ENCODE data around the gene CD3E.

CD3E gene

DNA sequence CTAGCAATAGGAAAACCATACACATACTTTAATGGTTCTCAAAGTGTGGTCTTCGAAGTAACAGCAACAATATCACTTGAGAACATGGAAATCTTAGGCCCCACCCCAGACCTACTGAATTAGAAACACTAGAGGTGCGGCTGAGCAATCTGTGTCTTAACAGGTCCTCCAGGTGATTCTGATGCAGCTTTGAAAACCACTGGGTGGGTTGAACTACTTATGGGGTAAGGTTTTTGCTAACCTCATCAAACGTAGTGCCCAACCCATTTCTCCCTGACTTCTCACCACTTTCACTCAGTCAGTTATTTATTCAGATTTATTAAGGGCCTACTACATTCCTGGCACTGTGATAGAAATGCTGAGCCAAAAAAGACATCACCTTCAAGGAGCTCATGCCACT lies 44.2 kb upstream of the CD3E start:
- H3K9ac ChIP-seq (ENCODE audit: low read length) = no peak overlapping the region
- no peak overlapping the region for H3K27ac ChIP-seq (ENCODE audit: low read length)
- TF ChIP-seq EZH2phosphoT487 (IDR thresholded peaks at IDR 0.05; ENCODE audit: low read length) (no peak), EZH2 (optimal IDR thresholded peaks at IDR 0.05; ENCODE audit: low read depth, low read length) (no peak), CTCF (IDR thresholded peaks at IDR 0.05; ENCODE audit: low read length) (no peak)
- H2AFZ ChIP-seq (ENCODE audit: low read length) = no peak overlapping the region
- H3K9me3 ChIP-seq (replicated peaks; ENCODE audit: insufficient read depth, low read length) = no peaks in the 10 kb centered on the region
- no peaks in the 10 kb centered on the region for H3K27me3 ChIP-seq (replicated peaks; ENCODE audit: insufficient read depth, low read length)
- H3K9me2 ChIP-seq (replicated peaks; ENCODE audit: insufficient read depth, low read length) = no peaks in the 10 kb centered on the region
- H3K79me2 ChIP-seq (ENCODE audit: low read length) = no peaks in the 10 kb centered on the region
- peaks cover 10% of the 10 kb centered on the region for H3F3A ChIP-seq (ENCODE audit: insufficient read depth, low read length)
- no peaks in the 10 kb centered on the region for H4K20me1 ChIP-seq (ENCODE audit: insufficient read depth, low read length)
- no peaks in the 10 kb centered on the region for H3K36me3 ChIP-seq (replicated peaks; ENCODE audit: insufficient read depth, low read length)
- no peak overlapping the region for H3K4me2 ChIP-seq (ENCODE audit: low read depth, low read length)
- H3K4me3 ChIP-seq (ENCODE audit: low read length) = no peak overlapping the region
- DNase-seq = no peak
- H3K4me1 ChIP-seq (ENCODE audit: low read length) = peaks cover 11% of the 10 kb centered on the region

- H3K9me3 ChIP-seq (replicated peaks; ENCODE audit: insufficient read depth, low read length) = no peaks in the 10 kb centered on the region
- peak overlapping the region; percentile 69 for H3K4me2 ChIP-seq (ENCODE audit: low read depth, low read length)
- DNase-seq = no peak
- TF ChIP-seq EZH2 (optimal IDR thresholded peaks at IDR 0.05; ENCODE audit: low read depth, low read length) = no peak
- no peak for TF ChIP-seq CTCF (IDR thresholded peaks at IDR 0.05; ENCODE audit: low read length)
- TF ChIP-seq EZH2phosphoT487 (IDR thresholded peaks at IDR 0.05; ENCODE audit: low read length) = no peak
- H3K36me3 ChIP-seq (replicated peaks; ENCODE audit: insufficient read depth, low read length) = no peaks in the 10 kb centered on the region
- H3K27me3 ChIP-seq (replicated peaks; ENCODE audit: insufficient read depth, low read length) = no peaks in the 10 kb centered on the region
- no peaks in the 10 kb centered on the region for H3K9me2 ChIP-seq (replicated peaks; ENCODE audit: insufficient read depth, low read length)
- H3F3A ChIP-seq (ENCODE audit: insufficient read depth, low read length) = peaks cover 10% of the 10 kb centered on the region
- H3K79me2 ChIP-seq (ENCODE audit: low read length) = no peaks in the 10 kb centered on the region
- H2AFZ ChIP-seq (ENCODE audit: low read length) = no peak overlapping the region
- no peaks in the 10 kb centered on the region for H4K20me1 ChIP-seq (ENCODE audit: insufficient read depth, low read length)
- peak overlapping the region; percentile 68 for H3K4me3 ChIP-seq (ENCODE audit: low read length)
- H3K4me1 ChIP-seq (ENCODE audit: low read length) = peaks cover 11% of the 10 kb centered on the region
- H3K27ac ChIP-seq (ENCODE audit: low read length) = no peak overlapping the region
- H3K9ac ChIP-seq (ENCODE audit: low read length) = peak overlapping the region; percentile 52; the same call in 1 of the 2 replicates
These were observed 41.4 kb upstream of the CD3E start for GRCh38 chr11:118263112-118263511.

DNA sequence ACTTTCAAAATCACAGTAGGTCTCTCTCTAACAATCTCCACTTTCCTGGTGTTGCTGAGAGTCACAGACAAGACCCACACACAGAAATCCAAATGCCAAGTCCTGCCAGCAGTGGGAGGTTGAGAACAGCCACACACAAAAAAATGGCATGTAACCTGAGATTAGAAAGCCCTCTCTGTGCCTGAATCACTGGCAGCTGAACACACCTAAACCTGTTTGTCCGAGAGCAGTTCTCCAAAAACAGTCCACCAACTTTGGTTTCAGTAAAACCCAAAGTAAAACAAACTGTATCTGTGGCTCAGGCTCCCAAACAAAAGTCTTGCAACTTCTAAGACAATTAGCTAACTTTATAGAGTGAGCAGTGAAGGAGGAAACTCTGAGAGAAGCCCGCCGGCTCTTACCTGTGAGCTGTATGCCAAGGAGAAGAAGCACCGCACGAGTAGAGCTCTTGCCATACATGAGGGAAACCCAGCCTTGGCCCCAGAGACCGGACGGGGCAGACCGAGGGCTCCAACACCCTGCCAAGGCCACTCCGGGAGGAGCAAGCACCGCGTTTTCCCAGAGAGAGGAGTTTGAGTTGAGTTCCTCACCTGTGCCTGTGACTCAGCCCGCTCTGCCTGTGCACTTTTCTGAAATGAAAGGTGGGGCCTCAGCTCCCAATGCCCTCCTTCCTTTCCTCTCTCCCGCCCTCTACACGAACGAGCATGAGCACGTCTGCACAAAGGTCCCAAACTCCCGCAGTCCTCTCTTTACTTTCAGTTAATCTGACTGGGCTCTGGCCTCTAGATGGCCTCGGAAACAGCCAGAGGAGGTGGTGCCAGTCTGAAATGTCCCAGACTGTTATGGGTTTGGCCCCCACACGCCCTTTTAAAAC lies 40.6 kb upstream of the CD3E start, which contains the start of gene MPZL2:
Gene MPZL2, minus strand, starts transcription at position 603 of the 874 bp plus-strand sequence. Its CDS starts 144 bp downstream, at position 459.
- Histone ChIP-seq H3K9ac (ENCODE audit: low read length) (peak within 1 kb of the TSS; percentile 52), H3K4me2 (ENCODE audit: low read depth, low read length) (peak within 1 kb of the TSS; percentile 69), H3F3A (ENCODE audit: insufficient read depth, low read length) (peaks cover 10% of the 10 kb centered on the region), H3K4me3 (ENCODE audit: low read length) (peak within 1 kb of the TSS; percentile 68), H3K9me2 (replicated peaks; ENCODE audit: insufficient read depth, low read length) (no peaks in the 10 kb centered on the region), H3K27ac (ENCODE audit: low read length) (peak within 1 kb of the TSS; percentile 33; the same call in 1 of the 2 replicates), H3K27me3 (replicated peaks; ENCODE audit: insufficient read depth, low read length) (no peaks in the 10 kb centered on the region), H3K36me3 (replicated peaks; ENCODE audit: insufficient read depth, low read length) (no peaks in the 10 kb centered on the region), H3K4me1 (ENCODE audit: low read length) (peaks cover 11% of the 10 kb centered on the region), H3K9me3 (replicated peaks; ENCODE audit: insufficient read depth, low read length) (no peaks in the 10 kb centered on the region), H3K79me2 (ENCODE audit: low read length) (no peaks in the 10 kb centered on the region), H4K20me1 (ENCODE audit: insufficient read depth, low read length) (no peaks in the 10 kb centered on the region), H2AFZ (ENCODE audit: low read length) (peak within 1 kb of the TSS; percentile 68)
- peak; percentile 69 for DNase-seq
- TF ChIP-seq EZH2 (optimal IDR thresholded peaks at IDR 0.05; ENCODE audit: low read depth, low read length) (no peak), EZH2phosphoT487 (IDR thresholded peaks at IDR 0.05; ENCODE audit: low read length) (no peak), CTCF (IDR thresholded peaks at IDR 0.05; ENCODE audit: low read length) (no peak)
